Vagina (tissue), 2 donors: Measurements from ENCODE around the gene GPRC5B.

Experiments
- POLR2AphosphoS5 ChIP-seq, 2 donors: sonication (generic); formaldehyde crosslinking; IDR thresholded peaks; one replicate each; pipeline ENCODE4 v1.9.0; 2017; ENCODE audit warnings: antibody characterized with exemption in 2 of 2, mild to moderate bottlenecking in 2 of 2, low read depth in 1 of 2; ENCODE audit not compliant: insufficient read depth in 1 of 2
- TF ChIP-seq, protein P1 (sequence below), 3 experiments: fragments of 450-650 bp in 2 of 3; fragments of 200-600 bp in 1 of 3; sonication (generic) in 1 of 3; IDR thresholded peaks; one replicate each; pipeline ENCODE4 v1.5.1; 2017 to 2019; ENCODE audit warnings: antibody characterized with exemption in 3 of 3, mild to moderate bottlenecking in 2 of 3, moderate library complexity in 2 of 3

DNA sequence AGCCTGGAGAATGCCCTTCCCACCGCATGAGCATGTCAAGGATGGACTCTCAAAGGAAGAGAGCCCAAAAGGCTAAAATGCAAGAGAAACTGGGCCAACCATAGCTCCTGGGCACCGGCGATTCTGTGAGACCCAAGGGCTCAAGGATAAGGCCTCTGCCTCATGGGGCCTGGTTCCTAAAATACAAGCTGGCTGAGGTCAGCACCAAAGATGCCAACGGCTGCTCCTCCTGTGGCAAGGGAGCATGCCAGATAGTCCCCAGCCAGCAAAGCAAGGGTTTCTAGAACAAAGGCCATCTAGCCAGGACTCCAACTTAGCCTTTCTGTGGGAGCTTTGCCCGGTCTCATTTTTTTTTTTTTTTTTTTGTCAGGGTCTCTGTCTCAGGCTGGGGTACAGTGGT is 20.1 kb downstream of the GPRC5B start:
- TF ChIP-seq POLR2AphosphoS5 (IDR thresholded peaks at IDR 0.05; ENCODE audit: insufficient read depth in 1 of 2, low read depth in 1 of 2) = no peak
- TF ChIP-seq, protein P1, sequence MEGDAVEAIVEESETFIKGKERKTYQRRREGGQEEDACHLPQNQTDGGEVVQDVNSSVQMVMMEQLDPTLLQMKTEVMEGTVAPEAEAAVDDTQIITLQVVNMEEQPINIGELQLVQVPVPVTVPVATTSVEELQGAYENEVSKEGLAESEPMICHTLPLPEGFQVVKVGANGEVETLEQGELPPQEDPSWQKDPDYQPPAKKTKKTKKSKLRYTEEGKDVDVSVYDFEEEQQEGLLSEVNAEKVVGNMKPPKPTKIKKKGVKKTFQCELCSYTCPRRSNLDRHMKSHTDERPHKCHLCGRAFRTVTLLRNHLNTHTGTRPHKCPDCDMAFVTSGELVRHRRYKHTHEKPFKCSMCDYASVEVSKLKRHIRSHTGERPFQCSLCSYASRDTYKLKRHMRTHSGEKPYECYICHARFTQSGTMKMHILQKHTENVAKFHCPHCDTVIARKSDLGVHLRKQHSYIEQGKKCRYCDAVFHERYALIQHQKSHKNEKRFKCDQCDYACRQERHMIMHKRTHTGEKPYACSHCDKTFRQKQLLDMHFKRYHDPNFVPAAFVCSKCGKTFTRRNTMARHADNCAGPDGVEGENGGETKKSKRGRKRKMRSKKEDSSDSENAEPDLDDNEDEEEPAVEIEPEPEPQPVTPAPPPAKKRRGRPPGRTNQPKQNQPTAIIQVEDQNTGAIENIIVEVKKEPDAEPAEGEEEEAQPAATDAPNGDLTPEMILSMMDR (IDR thresholded peaks at IDR 0.05) = no peak
